ENCODE results near the gene TFEB.

TFEB gene

GRCh38 chr6:41700463-41701347 is 34.7 kb downstream of the TFEB start:
- DNase-seq (ENCODE audit: low read depth, low spot score), result peak; percentile 52
- TF ChIP-seq CTCF (IDR thresholded peaks at IDR 0.05; ENCODE audit: low read depth, low read length), result peak; percentile 7
- in situ Hi-C loops (cut with HindIII; ENCODE audit: low sequenced_read_pairs), result no loop called here
- H3K4me3 ChIP-seq (ENCODE audit: low read depth, low read length), result no peak overlapping the region

GRCh38 chr6:41699063-41699462 is 36.3 kb downstream of the TFEB start:
- DNase-seq (ENCODE audit: low read depth, low spot score), result no peak
- no peak overlapping the region for H3K4me3 ChIP-seq (ENCODE audit: low read depth, low read length)
- no peak for TF ChIP-seq CTCF (IDR thresholded peaks at IDR 0.05; ENCODE audit: low read depth, low read length)
- in situ Hi-C loops (cut with HindIII; ENCODE audit: low sequenced_read_pairs), result no loop called here

GRCh38 chr6:41697861-41698781 is 37.3 kb downstream of the TFEB start:
- DNase-seq (ENCODE audit: low read depth, low spot score), result peak; percentile 97
- no peak for TF ChIP-seq CTCF (IDR thresholded peaks at IDR 0.05; ENCODE audit: low read depth, low read length)
- in situ Hi-C loops (cut with HindIII; ENCODE audit: low sequenced_read_pairs), result no loop called here
- H3K4me3 ChIP-seq (ENCODE audit: low read depth, low read length), result no peak overlapping the region

GRCh38 chr6:41696788-41697187 is 38.6 kb downstream of the TFEB start:
- DNase-seq (ENCODE audit: low read depth, low spot score), result no peak
- TF ChIP-seq CTCF (IDR thresholded peaks at IDR 0.05; ENCODE audit: low read depth, low read length), result no peak
- H3K4me3 ChIP-seq (ENCODE audit: low read depth, low read length), result no peak overlapping the region
- in situ Hi-C loops (cut with HindIII; ENCODE audit: low sequenced_read_pairs), result no loop called here

- TF ChIP-seq CTCF (IDR thresholded peaks at IDR 0.05; ENCODE audit: low read depth, low read length), result no peak
- in situ Hi-C loops (cut with HindIII; ENCODE audit: low sequenced_read_pairs), result no loop called here
- DNase-seq (ENCODE audit: low read depth, low spot score), result no peak
- no peak overlapping the region for H3K4me3 ChIP-seq (ENCODE audit: low read depth, low read length)
Measured at GRCh38 chr6:41695825-41696224, 39.6 kb downstream of the TFEB start.

GRCh38 chr6:41694815-41695526 is 40.4 kb downstream of the TFEB start:
- no peak for TF ChIP-seq CTCF (IDR thresholded peaks at IDR 0.05; ENCODE audit: low read depth, low read length)
- H3K4me3 ChIP-seq (ENCODE audit: low read depth, low read length), result no peak overlapping the region
- in situ Hi-C loops (cut with HindIII; ENCODE audit: low sequenced_read_pairs), result no loop called here
- DNase-seq (ENCODE audit: low read depth, low spot score), result no peak

Data from astrocyte of the spinal cord (primary cell).